HG03064 (cell line): ENCODE results near the gene PPP6R3.

Experiments used
- ATAC-seq: cut with Tn5 transposase; IDR thresholded peaks from one replicate; pipeline ENCODE4 v1.9.1; 2021; ENCODE audit warnings: low read depth; ENCODE audit not compliant: unreplicated experiment

PPP6R3 gene

DNA sequence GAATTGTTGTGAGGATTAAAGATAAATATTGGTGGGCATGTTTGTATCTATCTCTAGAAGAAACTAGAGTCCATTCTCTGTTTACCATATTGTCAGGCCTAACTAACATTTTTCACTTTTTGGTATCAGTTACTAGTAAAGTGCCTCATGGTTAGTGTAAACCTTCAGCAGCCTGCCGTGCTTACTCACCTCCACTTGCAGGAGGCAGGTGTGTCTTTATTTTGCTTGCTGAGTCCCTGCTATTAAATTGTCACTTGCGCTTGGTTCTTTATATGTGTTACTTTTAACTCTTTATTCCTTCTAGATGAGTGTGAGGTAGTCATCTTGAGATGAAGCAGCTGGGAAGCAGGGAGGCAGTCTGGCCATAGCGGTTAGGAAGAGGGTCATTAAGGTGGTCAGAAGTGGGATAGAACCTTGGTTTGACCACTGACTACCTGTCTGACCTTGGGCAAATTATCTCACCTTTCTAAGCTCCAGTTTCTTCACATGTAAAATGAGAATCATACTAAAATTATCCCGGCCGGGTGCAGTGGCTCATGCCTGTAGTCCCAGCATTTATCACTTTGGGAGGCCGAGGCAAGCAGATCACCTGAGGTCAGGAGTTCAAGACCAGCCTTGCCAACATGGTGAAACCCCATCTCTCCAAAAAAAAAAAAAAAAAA, 21.2 kb downstream of the PPP6R3 start:
- ATAC-seq: no peak

DNA sequence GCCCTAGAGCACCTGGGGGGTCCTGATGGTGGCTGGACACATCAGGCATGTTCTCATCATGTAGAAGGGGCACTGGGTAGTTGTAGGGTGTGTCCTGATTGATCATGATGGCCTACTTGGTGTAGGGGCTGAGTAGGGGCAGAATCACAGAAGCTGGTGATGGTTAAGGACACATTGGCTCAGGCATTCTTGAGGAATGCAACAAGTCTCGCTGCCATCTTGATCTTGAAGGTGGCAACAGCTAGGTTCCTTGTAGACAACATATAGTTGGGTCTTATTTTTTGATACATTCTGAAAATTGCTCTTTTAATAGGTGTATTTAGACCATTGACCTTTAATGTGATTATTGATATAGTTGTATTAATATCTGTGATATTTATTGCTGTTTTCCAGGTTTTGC, 28.1 kb downstream of the PPP6R3 start:
- no peak for ATAC-seq

DNA sequence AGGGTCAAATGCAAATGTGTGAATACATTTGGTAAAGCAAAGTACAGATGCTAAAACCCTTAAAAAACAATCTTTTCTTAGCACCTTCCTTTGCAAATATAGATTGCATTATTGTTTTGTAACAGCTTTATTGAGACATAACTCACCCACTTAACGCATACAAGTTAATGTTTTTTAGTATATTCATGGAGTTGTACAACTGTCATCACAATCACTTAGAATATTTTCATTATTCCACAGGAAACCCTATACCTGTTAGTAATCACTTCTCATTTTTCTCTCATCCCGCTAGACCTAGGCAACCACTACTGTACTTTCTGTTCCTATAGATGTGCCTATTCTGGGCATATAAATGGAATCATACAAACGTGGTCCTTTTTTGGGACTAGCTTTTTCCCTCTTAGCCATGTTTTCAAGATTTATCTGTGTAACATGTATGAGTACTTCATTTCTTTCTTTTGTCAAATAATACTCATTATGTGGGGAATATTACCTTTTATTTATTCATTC, 34.7 kb downstream of the PPP6R3 start:
- ATAC-seq: no peak

DNA sequence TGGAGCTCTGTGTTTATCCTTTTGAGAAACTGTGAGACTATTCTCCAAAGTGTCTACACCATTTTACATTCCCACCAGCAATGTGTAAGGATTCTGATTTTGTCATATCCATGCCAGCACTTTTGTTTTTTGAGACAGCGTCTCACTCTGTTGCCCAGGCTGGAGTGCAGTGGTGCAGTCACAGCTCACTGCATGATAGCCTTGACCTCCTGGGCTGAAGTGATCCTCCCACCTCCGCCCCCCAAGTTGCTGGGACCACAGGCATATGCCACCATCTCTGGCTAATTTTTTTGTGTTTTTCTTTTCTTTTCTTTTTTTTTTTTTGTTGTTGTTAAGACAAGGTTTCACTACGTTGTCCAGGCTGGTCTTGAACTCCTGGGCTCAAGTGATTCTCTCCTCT, 35.3 kb downstream of the PPP6R3 start:
- ATAC-seq: no peak

DNA sequence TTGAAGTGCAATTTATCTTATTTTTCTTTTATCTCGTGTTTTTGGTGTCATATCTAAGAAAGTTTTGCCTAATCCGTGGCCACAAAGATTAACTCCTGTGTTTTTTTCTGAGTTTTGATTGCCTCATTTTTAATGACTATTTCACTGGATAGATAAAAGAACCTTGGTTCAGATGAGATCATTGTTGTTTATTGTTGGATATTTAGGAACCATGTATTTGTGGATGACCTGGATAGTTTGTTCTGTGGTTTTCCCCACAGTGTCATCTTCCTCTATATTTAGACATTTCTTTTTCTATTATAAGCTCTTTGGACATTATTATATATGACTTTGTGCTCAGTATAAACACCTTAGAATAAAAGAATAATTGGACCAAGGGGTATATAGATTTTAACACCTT, 37.2 kb downstream of the PPP6R3 start:
- ATAC-seq: no peak

DNA sequence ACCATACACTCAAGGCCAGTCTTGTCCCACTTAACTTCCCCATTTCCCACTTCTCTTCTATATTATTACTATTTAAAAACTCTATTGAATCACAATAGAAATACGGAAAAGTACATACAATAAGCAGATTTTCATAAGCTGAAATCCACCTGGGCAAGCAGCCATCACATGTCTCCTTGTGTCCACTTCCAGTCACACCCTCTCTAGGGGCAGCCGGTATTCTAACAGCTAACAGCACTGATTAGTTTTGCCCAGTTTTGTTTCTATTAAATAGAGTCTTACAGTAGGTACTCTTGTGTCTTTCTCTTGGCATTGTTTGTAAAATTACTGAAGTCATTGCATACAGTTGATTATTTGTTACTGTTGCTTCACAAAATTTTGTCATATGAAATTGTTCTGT, 37.8 kb downstream of the PPP6R3 start:
- ATAC-seq: no peak

DNA sequence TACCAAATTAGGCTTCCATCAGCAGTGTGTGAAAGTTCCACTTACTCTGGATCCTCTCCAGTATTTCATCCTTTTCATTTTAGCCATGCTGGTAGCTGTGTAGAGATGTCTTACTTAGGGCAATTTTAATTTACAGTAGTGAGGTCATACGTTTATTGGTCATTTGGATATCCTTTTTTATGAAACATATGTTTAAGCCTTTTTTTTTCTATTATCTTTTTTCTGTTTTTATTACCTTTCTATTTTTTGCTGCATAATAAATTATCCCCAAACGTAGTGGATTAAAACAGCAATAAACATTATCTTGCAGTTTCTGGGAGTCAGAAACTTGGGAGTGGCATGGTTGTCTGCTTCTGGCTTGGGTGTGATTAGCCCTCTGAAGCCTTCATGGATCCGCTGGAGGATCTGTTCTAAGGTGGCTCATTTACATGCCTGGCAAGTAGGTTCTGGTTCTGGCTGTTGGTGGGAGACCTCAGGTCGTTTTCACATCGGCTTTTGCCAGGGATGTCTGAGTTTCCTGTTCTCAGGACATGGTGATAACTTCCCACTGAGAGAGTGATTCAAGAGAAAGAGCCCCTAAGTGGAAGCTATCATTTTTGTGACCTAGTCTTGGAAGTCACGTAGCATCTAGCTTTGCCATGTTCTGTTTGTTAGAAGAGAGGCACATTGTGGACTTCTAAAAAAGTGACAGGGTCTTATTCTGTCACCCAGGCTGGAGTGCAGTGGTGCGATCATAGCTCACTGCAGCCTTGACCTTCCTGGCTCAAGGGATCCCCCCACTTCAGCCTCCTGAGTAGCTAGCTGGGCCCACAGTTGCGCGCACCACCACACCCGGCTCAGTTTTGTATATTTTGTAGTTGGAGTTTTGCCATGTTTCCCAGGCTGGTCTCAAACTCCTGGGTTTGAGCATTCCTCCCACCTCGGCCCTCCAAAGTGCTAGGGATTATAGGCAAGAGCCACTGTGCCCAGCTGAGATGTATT, 38.6 kb downstream of the PPP6R3 start:
- no peak for ATAC-seq

DNA sequence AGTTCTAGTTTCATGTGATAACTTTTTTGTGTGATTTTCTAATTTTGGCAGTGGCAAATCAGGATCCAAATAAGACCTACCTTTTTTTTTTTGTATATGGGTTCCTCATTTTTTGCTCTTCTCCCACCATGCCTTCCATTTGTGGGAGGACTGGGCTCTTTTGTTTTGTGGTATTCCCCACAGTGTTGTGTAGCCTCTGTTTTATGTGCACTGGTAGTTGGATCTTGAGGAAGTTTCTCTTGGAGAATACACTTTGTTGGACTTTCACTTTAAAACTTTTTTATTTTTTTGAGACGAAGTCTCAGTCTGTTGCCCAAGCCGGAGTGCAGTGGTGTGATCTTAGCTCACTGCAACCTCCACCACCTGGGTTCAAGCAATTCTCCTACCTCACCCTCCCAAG, 39.7 kb downstream of the PPP6R3 start:
- ATAC-seq: no peak

DNA sequence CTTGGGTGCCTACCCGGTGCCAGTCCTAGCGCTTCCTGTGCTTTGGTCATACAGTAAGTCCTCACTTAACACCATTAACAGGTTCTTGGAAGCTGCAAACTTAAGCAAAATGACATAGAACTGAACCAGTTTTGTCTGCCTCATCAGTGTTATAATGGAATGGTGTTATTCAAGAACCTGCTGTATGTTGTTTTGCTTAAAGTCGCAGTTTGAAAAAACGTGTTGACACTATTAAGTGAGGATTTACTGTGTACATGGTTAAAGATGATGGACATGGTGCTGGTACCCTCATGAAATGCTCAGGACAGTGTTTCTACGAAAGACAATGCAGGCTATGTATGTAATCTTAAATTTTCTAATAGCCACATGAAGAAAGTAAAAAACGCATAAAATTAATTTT, 41.3 kb downstream of the PPP6R3 start:
- ATAC-seq: no peak

DNA sequence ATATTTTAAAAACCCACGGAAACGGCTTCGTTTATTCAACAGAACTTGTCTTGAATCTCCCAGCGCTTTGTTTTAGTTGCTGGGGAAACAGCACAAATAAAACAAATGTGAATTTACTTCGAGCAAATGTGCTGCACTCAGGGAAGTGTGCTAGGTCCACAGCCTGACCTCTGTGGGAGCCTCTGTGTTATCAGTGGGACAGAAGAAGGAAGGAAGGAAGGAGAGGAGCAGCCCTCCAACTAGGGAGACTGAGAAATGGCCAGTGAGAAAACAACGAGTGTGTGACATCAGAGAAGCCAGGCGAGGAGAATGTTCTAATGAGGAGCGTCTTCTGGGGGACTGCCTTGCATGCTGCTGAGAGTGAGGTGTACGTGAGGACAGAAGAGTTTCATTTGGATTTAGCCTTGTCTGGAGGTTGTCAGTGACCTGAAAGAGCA, 42.7 kb downstream of the PPP6R3 start:
- ATAC-seq: no peak

DNA sequence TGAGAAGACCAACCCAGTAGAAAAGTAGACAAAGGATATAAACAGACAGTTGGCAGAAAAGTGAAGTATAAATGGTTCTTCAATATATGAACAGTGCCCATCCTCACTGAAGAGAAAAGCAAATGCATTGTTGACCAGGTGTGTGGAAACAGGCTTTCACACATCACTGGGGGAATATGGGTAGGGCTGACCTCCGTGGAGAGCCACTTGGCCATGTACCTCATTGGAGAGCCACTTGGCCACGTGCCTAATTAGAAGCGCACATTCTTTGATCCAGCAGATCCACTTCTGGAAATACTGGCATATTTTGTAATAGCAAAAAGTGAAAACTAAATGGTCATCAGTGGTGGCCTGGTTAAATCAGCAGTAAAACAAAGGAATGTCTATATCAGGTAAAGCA, 43.2 kb downstream of the PPP6R3 start:
- no peak for ATAC-seq

DNA sequence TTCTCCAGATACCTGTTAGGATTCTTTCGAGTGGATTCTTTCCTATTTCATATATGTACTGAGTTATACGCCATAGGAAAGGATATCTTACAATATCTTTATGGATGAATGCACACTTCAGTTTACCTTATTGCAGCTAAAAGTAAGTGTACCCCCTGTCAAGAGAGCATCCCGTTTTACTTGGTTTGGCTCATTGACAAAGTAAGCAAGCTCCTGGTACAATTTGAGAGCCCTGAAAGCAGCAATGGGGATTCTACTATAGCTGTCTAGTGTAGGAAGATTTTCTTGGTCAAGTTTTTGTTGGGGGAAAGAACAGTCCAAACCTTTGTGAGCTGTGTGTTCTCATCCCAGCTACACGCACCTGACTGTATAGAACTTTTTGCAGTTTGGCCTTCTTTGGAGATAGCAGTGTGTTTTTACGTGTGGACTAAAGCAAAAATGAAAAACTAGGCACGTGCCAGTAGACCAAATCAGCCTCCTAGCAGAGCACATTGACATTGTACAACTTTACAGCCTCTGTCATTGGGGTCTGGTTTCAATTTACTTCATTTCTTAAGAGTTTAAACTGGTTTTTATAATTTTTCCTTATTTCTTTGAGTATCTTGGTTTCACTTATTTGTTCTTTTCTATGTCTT, 44.0 kb downstream of the PPP6R3 start:
- ATAC-seq: no peak

DNA sequence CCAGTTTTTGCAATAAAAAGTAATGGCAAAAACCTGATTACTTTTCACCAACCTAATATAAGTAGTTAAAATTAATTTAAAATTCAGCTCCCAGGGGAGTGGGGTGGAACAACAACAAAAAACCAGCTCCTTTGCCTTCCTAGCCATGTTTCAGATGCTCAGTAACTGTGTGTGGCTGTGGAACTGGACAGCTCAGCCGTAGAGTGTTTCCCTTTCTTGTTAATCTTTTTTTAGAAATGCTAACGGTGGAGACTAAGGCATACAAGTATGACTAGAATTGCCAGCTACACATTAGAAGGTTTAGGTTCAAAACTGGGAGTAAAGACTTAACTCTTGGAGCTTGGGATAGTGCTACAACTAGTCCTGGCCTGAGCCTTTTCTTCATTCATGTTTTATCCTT, 45.0 kb downstream of the PPP6R3 start:
- ATAC-seq: no peak

DNA sequence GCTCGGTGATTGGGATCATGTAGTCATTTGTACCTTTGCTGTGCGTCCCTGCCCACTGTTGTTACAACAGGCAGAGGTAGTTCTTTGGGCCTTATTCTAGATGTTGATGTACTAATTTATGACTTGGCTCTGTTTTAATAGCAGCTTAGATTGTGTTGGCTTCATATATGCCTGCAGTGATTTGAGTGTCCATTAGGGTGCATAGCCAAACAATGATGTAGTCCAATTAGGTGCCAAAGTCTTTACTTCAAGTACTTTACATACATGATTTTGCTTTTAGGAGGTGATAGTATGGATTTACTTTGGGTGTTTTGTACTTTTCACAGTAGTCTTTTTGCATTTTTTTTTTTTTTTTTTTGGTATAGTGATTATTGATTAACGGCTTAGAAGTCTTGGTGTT, 46.4 kb downstream of the PPP6R3 start:
- ATAC-seq: no peak

DNA sequence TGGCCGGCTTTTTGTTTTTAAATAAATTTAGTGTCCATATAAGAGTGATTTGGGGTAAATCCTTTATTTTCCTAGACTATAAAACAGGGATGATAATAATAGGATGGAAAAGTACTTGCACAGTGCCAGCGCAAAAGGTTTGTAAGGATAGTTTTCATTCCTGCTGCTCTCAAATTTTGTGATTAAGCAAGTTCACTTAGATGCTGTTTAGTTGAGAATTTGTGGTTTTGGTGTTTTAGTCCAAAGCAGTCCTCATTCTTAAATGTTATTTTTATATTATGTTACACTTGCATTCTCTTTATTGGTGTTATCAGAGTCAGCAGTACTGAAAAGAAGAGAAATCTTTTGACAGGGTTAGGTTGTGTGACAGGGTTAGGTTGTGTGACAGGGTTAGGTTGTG, 47.9 kb downstream of the PPP6R3 start:
- no peak for ATAC-seq

DNA sequence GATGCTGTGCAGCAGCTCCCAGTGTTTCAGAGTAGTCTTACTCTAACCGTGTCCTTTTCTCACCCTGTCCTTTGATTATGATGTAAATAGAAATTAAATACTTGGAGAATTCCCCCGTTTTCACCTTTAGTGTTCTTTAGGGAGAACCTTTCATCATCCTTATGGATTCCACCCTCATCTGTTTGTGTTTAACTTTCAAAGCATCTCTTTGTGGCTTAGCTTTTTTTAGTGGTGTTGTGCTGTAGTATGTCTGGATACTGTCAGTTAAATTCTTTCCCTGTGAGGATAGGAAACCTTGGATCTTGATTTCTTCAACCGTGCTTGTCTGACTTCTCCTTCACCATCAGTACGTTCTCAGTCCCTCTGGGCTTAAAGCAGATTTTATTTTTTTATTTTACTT, 48.5 kb downstream of the PPP6R3 start:
- ATAC-seq: no peak

DNA sequence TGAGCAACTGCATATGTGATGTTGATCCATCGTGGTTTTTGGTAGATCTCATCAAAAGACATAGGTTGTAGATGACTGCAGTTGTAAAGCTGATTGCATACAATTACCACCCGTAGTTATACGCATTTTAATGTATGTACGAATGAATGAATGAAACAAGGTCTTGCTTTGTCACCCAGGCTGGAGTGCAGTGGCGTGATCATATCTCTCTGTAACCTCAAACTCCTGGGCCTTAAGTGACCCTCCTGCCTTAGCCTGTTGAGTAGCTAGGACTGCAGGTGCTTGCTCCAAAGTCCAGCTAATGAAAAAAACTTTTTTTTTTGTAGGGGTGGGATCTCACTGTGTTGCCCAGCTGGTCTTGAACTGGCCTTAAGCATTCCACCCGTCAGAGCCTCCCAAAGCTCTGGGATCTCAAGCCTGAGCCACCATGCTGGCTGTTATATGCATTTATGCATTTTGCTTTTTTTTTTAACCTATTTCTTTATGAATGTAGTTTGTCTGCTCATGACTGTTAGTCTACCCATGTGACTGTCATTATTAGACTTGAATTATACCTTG, 53.5 kb downstream of the PPP6R3 start:
- no peak for ATAC-seq

DNA sequence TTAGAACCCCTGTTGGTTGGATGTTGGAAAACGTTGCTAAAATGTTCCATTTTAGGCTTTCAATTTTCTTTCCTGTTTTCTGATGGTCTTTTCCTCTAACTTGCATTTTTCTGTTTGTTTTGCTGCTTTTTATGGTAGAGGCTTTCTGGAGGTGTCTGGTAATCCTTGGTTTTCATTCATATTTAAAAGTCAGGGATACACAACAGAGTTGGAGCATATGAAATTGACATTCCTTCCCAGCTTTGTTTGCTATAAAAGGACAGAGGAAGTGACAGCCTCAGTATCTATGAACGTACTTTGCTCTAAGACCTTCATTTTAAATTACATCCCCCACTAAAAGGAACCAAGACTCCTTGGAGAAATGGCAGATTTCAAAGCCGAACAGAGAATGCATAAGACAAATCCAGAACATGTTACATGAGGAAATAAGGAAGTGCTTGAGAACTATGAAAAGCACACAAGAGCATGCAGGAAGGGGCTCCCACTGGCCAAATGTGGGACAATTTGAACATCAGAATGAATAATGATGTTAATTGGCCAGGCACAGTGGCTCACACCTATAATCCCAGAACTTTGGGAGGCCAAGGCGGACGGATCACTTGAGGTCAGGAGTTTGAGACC, 56.7 kb downstream of the PPP6R3 start:
- ATAC-seq: no peak

DNA sequence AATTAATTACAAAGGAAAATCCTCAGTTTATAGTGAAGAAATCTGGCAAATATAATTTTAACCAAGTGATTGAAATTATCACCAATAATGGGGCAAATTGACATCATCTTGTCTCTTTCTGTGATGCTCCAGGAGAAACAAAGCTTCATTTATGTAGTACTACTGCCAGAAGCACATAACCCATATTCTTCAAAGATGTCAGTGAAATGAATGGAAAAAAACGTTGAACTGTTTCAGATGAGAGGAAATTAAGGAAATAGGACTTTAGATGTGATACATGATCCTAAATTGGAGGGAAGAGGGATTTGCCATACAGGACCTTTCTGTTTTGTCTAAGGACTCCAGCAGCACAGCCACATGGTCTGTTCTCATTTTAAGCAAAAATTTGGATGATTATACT, 57.6 kb downstream of the PPP6R3 start:
- ATAC-seq: no peak

DNA sequence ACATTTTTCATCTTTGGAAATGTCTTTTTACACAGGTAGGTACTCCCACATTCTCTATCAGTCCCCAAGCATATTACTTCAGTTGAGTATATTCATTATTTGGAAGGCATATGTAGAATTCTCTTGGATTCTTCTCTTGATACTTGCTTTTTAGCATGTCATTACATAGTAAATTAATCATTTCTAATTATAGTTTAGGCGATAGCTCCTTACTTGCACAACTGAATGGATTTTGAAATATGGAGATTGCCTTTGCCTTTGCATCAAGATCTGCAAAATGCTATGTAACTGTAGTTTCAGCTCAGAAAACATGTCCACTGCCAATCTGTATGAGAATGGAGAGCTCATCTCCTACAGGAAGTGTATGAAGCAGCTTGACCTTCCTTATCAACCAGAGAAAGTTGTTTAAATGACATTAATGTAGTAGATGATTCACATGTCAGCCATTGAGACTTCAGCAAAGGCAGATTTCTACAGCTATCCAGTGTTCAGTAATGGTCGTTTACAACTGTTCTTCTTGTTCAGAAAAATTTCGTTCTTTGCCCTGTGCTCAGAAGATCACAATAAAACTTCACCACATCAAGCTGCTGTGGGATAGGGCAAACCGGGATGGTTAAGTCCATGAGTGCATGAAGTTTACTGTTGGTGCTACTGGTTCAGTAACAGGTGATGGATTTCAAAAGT, 61.6 kb downstream of the PPP6R3 start:
- no peak for ATAC-seq
